Endodermal cell (in vitro differentiated cells): ENCODE measurements around the gene PIAS1. TPM values are rescaled to one million over a fixed set of nuclear protein-coding genes. Genes with fewer than 3 reads are reported as not detected.
"Not testable (repeated sequence)": the region's sequence is repeated elsewhere in the genome, so short reads cannot be mapped to it uniquely, and the experiment has no call there.

ENCODE experiments used
- DNase-seq: peaks from one replicate; pipeline ENCODE4 v3.0.0-alpha.2; 2017
- H3K27ac ChIP-seq: 2 replicates; pipeline ENCODE4 v1.5.1; 2013; ENCODE audit warnings: mild to moderate bottlenecking, low read depth, low read length, moderate library complexity
- H3K27me3 ChIP-seq: 2 replicates; pipeline ENCODE4 v1.6.1; 2013; ENCODE audit warnings: mild to moderate bottlenecking, low read length, moderate library complexity; ENCODE audit not compliant: insufficient read depth, control insufficient read depth, poor library complexity, severe bottlenecking
- H3K36me3 ChIP-seq: 2 replicates; pipeline ENCODE4 v1.7.0; 2013; ENCODE audit warnings: mild to moderate bottlenecking, low read length, moderate library complexity; ENCODE audit not compliant: control insufficient read depth, insufficient read depth
- H3K4me1 ChIP-seq: one replicate; pipeline ENCODE4 v1.7.0; 2013; ENCODE audit warnings: low read length; ENCODE audit not compliant: control insufficient read depth, insufficient read depth
- H3K4me3 ChIP-seq: 2 replicates; pipeline ENCODE4 v1.5.1; 2013; ENCODE audit warnings: mild to moderate bottlenecking, low read length, moderate library complexity
- H3K9ac ChIP-seq: 2 replicates; pipeline ENCODE4 v1.6.1; 2013; ENCODE audit warnings: mild to moderate bottlenecking, low read length, moderate library complexity; ENCODE audit not compliant: poor library complexity, severe bottlenecking; ENCODE audit errors: extremely low read depth
- H3K9me3 ChIP-seq: 2 replicates; pipeline ENCODE4 v1.6.1; 2013; ENCODE audit warnings: mild to moderate bottlenecking, low read length, moderate library complexity; ENCODE audit not compliant: control insufficient read depth
- H3K27ac Mint-ChIP-seq: 2 replicates; pipeline ENCODE4 v1.8.0; 2020; ENCODE audit warnings: mixed read lengths
- H3K27me3 Mint-ChIP-seq: 2 replicates; pipeline ENCODE4 v1.8.0; 2021; ENCODE audit warnings: mild to moderate bottlenecking, mixed read lengths; ENCODE audit not compliant: insufficient read depth
- H3K36me3 Mint-ChIP-seq: 2 replicates; pipeline ENCODE4 v1.8.0; 2020; ENCODE audit warnings: low read depth, mixed read lengths
- H3K4me1 Mint-ChIP-seq: 2 replicates; pipeline ENCODE4 v1.8.0; 2020; ENCODE audit warnings: mixed read lengths
- H3K4me3 Mint-ChIP-seq: 2 replicates; pipeline ENCODE4 v1.8.0; 2020; ENCODE audit warnings: mild to moderate bottlenecking, moderate library complexity, mixed read lengths
- H3K9me3 Mint-ChIP-seq: 2 replicates; pipeline ENCODE4 v1.8.0; 2020; ENCODE audit warnings: mild to moderate bottlenecking, mixed read lengths
- WGBS, 2 experiments: methylation state at CpG; one replicate each; pipeline versions ENCODE4 v1.1.5 to v1.1.7; 2013; ENCODE audit warnings: missing lambda C conversion rate in 2 of 2, mixed read lengths in 1 of 2; ENCODE audit not compliant: insufficient coverage in 1 of 2, insufficient read length in 1 of 2; 5-methylcytosine and 5-hydroxymethylcytosine counted together
- total RNA-seq, 2 donors: library from RNA; stranded (reverse); fragmentation: NEBNext Ultra II Directional in 1 of 2; extraction: Animal tissue kit (Norgen Biotek cat#: 25700) in 1 of 2; gene quantifications; 2 replicates in 1 of 2; 3 replicates in 1 of 2; pipeline ENCODE4 v1.2.1, GENCODE V29; 2021
- TF ChIP-seq, protein P1 (sequence below): fragments of 200-600 bp; sonication (generic); conservative IDR thresholded peaks from 2 replicates; pipeline ENCODE4 v1.5.0; 2021; ENCODE audit warnings: antibody characterized with exemption, mild to moderate bottlenecking

The PIAS1 gene
- total RNA-seq, 2 donors from 2014 or later: 38.0 to 40.1 TPM

- Mint-ChIP-seq H3K4me3 (no peak overlapping the region), H3K27ac (peak overlapping the region; percentile 57), H3K36me3 (no peaks in the 10 kb centered on the region), H3K27me3 (no peaks in the 10 kb centered on the region), H3K9me3 (no peaks in the 10 kb centered on the region), H3K4me1 (peaks cover 29% of the 10 kb centered on the region)
- no peak overlapping the region for H3K4me3 ChIP-seq
- DNase-seq: no peak
- H3K36me3 ChIP-seq: no peaks in the 10 kb centered on the region
- 83 to 90% methylated on average over 5 to 7 of the region's 7 CpGs for WGBS, 2 experiments
- TF ChIP-seq, protein P1, sequence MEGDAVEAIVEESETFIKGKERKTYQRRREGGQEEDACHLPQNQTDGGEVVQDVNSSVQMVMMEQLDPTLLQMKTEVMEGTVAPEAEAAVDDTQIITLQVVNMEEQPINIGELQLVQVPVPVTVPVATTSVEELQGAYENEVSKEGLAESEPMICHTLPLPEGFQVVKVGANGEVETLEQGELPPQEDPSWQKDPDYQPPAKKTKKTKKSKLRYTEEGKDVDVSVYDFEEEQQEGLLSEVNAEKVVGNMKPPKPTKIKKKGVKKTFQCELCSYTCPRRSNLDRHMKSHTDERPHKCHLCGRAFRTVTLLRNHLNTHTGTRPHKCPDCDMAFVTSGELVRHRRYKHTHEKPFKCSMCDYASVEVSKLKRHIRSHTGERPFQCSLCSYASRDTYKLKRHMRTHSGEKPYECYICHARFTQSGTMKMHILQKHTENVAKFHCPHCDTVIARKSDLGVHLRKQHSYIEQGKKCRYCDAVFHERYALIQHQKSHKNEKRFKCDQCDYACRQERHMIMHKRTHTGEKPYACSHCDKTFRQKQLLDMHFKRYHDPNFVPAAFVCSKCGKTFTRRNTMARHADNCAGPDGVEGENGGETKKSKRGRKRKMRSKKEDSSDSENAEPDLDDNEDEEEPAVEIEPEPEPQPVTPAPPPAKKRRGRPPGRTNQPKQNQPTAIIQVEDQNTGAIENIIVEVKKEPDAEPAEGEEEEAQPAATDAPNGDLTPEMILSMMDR: no peak
- peaks cover 13% of the 10 kb centered on the region for H3K4me1 ChIP-seq
- no peak overlapping the region for H3K27ac ChIP-seq
- H3K9me3 ChIP-seq: no peaks in the 10 kb centered on the region
- no peak overlapping the region for H3K9ac ChIP-seq
- H3K27me3 ChIP-seq: no peaks in the 10 kb centered on the region
Observed at GRCh38 chr15:68201153-68201878, 147.2 kb downstream of the PIAS1 start.

DNA sequence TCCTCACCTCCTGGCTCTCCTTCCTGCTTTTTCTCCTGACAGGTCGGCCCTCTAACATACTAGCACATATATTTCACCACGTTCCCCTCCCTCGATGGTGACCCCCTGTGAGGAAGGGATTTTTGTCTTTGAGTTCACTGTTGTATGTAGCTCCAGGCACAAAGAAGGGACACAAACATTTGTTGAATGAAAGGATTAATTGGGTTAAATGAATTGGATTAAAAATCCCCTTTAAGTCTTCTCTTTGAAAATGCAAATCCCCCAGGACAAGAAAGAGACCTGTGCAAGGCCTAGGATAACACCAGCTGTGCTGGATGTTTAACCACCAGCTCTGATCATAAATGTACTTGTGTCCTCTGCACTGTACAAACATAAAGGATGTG lies 147.8 kb downstream of the PIAS1 start:
- H3K27ac Mint-ChIP-seq: peak overlapping the region; percentile 57
- H3K27me3 Mint-ChIP-seq: no peaks in the 10 kb centered on the region
- 41% methylated on average over 3 of the region's 3 CpGs; no CpG with 5 or more reads in 1 of the 2 experiments for WGBS, 2 experiments

GRCh38 chr15:68202994-68203393 lies 148.9 kb downstream of the PIAS1 start:
- not testable (repeated sequence) for H3K27me3 ChIP-seq, H3K9me3 Mint-ChIP-seq, H3K4me3 Mint-ChIP-seq, H3K27ac Mint-ChIP-seq, H3K9me3 ChIP-seq, H3K27ac ChIP-seq, DNase-seq, H3K9ac ChIP-seq, H3K36me3 Mint-ChIP-seq, H3K36me3 ChIP-seq, H3K4me3 ChIP-seq, H3K27me3 Mint-ChIP-seq
- WGBS, 2 experiments: 95 to 98% methylated on average over 7 of the region's 7 CpGs
- peaks cover 13% of the 10 kb centered on the region for H3K4me1 ChIP-seq
- peaks cover 32% of the 10 kb centered on the region for H3K4me1 Mint-ChIP-seq

More for the DNA sequence above, 147.8 kb downstream of the PIAS1 start:
- Histone ChIP-seq H3K4me3 (no peak overlapping the region), H3K9me3 (no peaks in the 10 kb centered on the region), H3K27ac (no peak overlapping the region), H3K4me1 (peaks cover 13% of the 10 kb centered on the region), H3K27me3 (no peaks in the 10 kb centered on the region), H3K36me3 (no peaks in the 10 kb centered on the region), H3K9ac (no peak overlapping the region)
- DNase-seq: no peak
- Mint-ChIP-seq H3K4me1 (peaks cover 32% of the 10 kb centered on the region), H3K36me3 (no peaks in the 10 kb centered on the region), H3K4me3 (no peak overlapping the region), H3K9me3 (no peaks in the 10 kb centered on the region)
- TF ChIP-seq, protein P1: no peak
